GOT3 (cell line): ENCODE data around the gene CDC7.
"Not testable (repeated sequence)": the region's sequence is repeated elsewhere in the genome, so short reads cannot be mapped to it uniquely, and the experiment has no call there.

ENCODE experiments used
- DNase-seq: peaks from one replicate; lab custom pipeline; 2025; ENCODE audit warnings: mixed read lengths; lab: John Stamatoyannopoulos, UW

Gene CDC7

GRCh38 chr1:91511386-91511785 lies 10.7 kb downstream of the CDC7 start:
- DNase-seq, result no peak

- DNase-seq, result no peak
These were observed 12.5 kb downstream of the CDC7 start for GRCh38 chr1:91513160-91513559.

DNA sequence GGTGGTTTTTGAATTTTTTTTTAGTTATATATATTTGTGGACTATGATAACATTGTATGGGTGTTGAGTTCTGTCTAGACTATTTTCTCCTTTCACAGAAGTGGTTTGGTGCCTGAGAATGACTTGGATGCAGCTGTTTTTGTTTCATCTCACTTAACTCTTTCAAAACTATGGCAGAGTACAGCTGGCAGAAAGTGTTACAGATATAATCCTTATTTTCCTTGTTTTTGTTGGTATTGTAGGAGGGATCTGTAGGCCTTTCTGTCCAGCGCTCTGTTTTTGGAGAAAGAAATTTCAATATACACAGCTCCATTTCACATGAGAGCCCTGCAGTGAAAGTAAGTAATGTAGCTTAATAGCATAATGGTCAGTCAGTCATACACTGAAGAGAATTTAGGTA lies 13.1 kb downstream of the CDC7 start:
- DNase-seq, result no peak

DNA sequence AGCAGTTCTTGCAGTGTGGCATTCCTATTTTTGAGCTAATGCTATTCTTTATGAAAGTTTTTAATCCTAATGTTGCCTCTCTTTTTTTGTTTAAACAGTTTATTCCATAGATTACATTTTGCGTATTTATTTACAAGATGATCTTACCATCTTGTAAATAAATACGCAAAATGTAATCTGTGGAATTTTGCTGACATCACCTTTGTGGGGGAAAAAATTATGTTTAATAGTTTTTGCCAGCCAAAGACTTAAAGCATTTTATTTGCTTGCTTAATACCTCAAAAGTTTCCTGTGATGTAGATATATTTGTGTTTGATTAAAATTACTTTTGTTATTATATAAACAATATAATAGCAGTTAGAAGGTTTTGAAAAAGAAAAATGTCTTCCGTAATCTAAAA lies 15.3 kb downstream of the CDC7 start:
- DNase-seq, result no peak

GRCh38 chr1:91516605-91517004 lies 16.0 kb downstream of the CDC7 start:
- DNase-seq, result not testable (repeated sequence)

GRCh38 chr1:91519167-91519566 lies 18.5 kb downstream of the CDC7 start:
- DNase-seq, result not testable (repeated sequence)

- no peak for DNase-seq
These were observed 20.4 kb downstream of the CDC7 start for GRCh38 chr1:91520942-91521507.

DNA sequence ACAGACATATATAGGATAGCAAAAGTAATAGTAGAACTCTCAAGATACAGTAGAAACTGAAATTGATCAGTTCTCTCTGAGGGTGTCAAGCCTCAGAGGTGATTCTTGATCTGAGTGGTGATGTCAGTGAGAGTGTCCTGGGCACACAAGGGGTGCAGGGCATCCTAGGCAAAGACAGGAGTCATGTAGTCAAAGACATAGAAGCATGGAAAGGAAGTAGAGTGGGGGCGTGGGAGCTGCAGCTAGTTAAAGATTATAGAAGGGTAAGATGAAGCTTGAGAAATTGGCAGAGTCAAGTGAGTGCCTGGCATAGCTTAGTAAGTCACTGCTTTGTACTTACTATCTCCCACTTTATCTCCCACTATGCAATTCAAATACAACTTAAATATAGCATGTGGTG lies 22.8 kb downstream of the CDC7 start:
- DNase-seq, result no peak

DNA sequence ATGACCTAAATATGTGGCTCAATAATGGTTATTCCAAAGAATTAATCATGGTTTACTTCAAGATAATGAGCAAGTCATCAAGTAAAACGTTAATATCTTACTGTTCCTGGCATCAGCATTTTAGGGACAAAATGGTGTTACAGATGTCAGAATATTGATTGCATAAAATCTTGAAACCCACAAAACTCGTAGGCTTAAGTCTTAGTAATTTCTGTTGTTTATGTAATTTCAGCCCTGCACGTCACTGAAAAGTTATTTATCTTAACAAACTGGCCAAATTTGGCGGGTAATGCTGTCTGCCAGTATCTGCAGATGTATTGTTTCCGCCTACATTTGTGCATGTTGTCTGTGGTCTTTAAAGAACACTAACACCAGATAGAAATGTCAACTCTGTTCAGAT lies 25.8 kb downstream of the CDC7 start:
- no peak for DNase-seq

DNA sequence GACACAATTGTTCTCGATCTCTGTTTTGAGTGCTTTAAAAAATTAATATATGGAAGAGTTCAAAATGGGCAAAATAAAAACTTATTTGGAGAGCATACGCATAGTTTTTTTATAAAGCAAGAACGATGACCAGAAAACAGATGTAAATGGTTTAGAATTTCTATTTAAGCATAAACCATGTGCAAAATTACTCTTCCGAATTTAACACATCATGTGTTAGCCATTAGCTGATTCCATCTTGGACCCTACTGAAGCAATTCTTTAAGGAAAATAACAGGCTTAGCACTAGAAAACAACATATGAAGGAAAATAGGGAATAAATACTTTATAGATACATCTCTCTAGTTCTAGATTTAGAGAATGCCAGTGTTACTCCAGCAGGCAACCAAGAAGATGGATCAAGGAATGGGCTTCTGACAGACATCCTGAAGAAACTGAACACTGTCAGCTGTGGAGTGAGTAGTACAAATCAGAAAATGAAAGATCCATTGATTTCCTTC lies 26.7 kb downstream of the CDC7 start:
- no peak for DNase-seq

GRCh38 chr1:91527781-91528180 lies 27.1 kb downstream of the CDC7 start:
- no peak for DNase-seq

- DNase-seq, result no peak
These were observed 29.2 kb downstream of the CDC7 start for GRCh38 chr1:91529856-91530255.

DNA sequence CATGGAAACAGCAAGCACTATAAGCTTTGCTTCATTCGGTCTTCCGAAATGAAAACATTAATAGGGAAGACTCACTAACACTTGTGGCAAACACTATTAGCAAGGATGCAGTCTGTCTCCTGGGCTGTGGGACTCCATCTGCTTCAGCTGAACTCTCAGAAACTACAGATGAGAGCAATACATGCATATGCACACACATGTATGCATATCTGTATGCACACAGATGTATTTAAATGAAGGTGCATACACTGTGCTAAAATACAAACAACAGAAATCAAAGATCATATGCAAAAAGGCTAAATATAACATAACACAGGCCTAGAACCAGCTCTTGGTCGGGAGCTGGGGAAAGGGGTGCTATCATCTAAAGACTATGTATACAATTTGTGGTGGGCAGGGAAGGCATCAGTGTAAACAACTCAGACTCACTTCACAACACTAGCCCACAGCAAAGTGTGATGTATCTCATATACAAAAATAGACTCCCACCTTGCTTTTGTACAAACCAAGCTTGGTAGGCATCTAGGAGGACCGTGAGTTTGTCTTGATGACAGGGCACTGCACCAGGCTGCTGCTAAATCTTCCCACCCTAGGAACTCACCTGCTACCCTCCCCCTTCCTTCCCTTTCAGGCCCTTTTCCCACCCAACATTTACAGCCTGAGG lies 32.8 kb downstream of the CDC7 start:
- DNase-seq, result no peak

DNA sequence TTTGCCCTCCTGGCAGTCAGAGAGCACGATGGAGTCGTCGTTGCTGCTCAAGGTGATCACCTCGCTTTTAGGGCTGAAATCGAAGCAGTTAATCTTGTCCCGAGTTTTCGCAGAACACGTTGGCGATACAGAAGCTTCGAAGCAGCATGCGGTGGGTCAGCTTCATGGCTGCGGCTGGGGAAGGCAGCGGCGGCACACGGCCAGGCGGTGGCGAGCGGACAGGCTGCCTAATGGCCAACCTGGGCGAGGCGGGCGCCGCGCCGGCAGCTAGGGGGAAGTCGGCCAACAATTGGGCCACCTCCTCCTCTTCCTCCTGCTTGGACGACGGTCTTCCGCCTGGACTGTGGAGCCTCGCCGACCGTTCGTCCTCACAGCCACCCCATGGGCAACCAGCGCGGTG lies 34.8 kb downstream of the CDC7 start:
- no peak for DNase-seq

DNA sequence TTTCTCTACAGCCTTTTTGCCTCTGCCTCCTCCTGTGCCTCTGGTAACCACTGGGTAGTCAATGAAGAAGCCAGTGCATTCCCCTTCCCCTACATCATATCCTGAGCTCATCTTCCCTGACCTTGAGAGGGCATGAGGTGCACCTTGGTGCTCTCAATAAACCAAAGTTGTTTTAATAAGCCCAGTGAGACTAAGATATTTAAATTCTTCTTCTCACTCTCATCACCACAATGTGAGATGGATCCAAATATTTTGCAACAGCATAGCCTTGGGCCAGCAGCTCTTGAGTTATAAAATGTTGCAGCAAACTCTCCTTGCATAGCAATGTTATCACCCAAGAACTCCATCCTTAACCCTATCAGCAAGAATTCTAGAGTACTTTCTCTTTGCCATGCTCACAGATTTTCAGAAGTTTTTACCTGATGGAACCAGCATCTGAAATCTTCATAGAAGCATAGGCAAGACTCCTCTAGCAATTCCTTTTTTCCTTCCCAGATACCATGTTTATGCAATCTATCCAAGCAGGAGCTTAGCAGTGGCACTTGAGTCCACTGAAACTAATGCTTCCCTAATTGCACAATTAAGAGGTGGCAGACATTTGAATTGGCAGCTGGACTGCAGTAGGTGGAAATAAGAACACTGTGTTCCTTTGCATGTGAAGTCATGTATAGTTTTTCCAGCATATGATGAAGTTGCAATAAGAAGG lies 36.8 kb downstream of the CDC7 start:
- no peak for DNase-seq

- no peak for DNase-seq
These were observed 37.3 kb downstream of the CDC7 start for GRCh38 chr1:91537987-91538304.

- DNase-seq, result no peak
These were observed 40.3 kb downstream of the CDC7 start for GRCh38 chr1:91540910-91541309.

DNA sequence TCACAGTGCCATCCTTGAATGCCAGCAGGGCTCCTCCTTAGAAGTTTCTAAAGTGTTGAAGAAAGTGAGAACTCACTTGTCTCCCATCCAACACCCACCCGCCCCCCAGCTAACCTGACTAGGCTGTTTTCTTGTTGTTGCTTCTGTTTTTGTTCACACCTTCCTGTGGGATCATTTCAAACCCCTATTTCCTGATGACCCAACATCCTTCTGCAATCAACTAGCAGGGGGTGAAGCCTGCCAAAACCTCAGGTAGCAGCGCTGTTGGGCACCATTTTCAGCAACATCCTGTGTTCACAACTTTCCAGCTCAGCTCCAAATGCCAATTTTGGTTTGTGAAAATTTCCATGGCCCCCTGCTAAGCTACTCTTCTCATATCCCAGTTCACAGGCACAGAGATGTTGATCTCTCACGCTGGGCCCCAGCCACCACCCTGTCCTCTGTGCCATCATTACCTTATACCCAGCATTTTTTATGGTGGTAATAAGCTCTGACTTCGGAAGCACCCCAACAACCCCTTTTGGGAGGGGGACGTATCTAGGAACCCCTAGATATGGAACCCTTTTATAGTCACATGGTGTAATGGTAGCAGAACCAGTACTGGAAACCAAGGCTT lies 41.4 kb downstream of the CDC7 start:
- DNase-seq, result no peak

DNA sequence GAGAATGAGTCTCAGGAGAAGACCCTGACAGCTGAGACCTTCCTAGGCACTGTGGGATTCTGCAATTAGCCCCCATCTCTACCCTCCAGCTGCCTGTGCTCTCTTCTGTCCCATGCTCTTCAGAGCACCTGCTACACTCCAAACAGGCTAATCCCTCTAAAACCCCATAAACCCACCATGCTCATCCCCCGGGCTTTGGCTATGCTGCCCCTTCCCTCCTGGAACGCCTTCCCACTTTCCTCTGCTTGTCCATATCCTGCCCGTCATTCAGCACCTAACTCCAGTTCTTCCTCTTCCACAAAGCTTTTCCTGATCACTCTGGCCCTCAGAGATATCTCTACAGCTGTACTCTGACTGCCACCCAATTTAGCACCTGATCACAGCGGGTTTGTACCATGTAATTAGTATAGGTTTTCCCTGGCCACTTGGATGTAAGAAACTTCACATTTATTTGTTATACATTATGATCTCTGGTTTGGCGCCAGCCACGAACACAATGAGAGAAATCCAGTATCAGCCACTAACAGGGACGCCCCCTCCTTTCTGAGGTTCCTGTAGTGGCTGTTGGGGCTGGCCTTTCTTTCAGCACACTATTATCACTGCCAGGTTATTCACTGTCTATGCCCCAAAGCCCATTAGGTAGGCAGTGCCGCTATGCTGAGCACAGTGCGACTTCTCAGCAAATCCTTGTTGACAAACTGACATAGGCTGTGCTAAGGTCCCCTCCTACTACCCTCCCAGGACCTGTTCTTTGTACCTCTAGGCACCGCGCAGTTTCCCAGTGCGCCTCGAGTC lies 45.1 kb downstream of the CDC7 start:
- no peak for DNase-seq

DNA sequence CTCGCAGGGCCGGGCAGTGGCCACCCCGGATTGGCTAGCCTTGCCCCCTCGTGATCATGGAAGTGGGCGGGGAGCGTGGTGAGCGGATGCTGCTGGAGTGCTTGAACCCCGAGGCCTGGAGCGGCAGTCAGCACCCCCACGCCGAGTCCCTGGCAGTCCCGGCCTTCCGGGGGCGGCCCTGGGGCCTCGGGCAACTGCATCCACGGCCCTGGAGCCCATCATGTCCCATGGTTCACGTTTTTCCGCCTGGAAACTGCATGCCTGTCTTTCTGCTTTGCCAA lies 45.6 kb downstream of the CDC7 start:
- no peak for DNase-seq

GRCh38 chr1:91546876-91547275 lies 46.2 kb downstream of the CDC7 start:
- no peak for DNase-seq

DNA sequence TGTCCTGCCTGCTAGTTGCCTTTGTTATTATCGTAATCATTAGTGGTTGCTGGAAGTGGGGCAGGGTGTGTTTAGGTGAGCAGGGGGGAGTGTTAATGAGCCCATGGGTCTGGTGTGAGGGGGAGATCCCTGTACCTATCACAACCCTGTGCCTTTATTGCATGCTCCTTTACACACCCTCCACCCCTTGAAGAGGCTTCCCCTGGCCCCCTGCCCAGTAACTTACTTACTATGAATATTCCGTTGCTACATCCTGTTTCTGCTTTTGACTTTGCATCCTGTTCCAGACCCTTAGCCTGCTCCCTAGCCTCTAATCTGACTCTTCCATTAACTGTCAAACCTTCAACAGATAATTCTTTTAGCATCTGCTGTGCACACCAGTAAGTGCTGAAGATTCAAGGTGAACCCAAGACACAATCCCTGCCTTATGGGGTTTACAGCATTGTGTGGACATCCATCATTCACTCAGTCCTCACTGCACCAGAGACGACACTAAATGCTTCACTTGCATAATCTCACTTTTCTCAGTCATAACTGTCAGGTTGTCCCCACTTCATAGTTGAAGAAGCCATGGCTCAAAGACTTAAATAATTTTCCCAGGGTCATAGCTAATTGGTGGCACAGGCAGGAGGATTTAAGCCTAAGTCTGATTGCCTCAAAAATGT lies 47.9 kb downstream of the CDC7 start:
- no peak for DNase-seq
